WTC11 (cell line): ENCODE results near the gene BUD31. TPM values are rescaled to one million over a fixed set of nuclear protein-coding genes. Genes with fewer than 3 reads are reported as not detected.
A peak's percentile ranks its signal among the peaks of the same experiment; 100 is the strongest.

Source experiments
- ATAC-seq: fragments of 200-7000 bp; cut with Tn5 transposase; 2 replicates; pipeline ENCODE4 v1.10.0; 2021; ENCODE audit warnings: mild to moderate bottlenecking, moderate library complexity
- CTCF ChIA-PET: fragments of 300-600 bp; sonication (Branson Sonifier 250); formaldehyde crosslinking; loops from one replicate; lab custom pipeline; 2021; ENCODE audit warnings: antibody characterized with exemption; lab: Charles Lee
- POLR2A ChIA-PET: fragments of 350-600 bp; sonication (Branson Sonifier 250); formaldehyde crosslinking; loops from one replicate; lab custom pipeline; 2021; ENCODE audit warnings: antibody characterized with exemption; lab: Charles Lee
- DNase-seq: peaks from one replicate; pipeline ENCODE4 v3.0.0; 2021; ENCODE audit warnings: low spot score
- H3K27ac Mint-ChIP-seq: 2 replicates; pipeline ENCODE4 v1.8.0; 2021; ENCODE audit warnings: mixed read lengths
- H3K27me3 Mint-ChIP-seq: 2 replicates; pipeline ENCODE4 v1.8.0; 2021; ENCODE audit warnings: low read depth, mild to moderate bottlenecking, moderate library complexity, mixed read lengths
- H3K36me3 Mint-ChIP-seq: 2 replicates; pipeline ENCODE4 v1.8.0; 2021; ENCODE audit warnings: mixed read lengths
- H3K4me1 Mint-ChIP-seq: 2 replicates; pipeline ENCODE4 v1.8.0; 2022; ENCODE audit warnings: mixed read lengths
- H3K4me3 Mint-ChIP-seq: 2 replicates; pipeline ENCODE4 v1.8.0; 2021; ENCODE audit warnings: mild to moderate bottlenecking, moderate library complexity, mixed read lengths
- H3K9me3 Mint-ChIP-seq: 2 replicates; pipeline ENCODE4 v1.8.0; 2021; ENCODE audit warnings: mixed read lengths
- EMX1 ChIP-seq: fragments of 250-450 bp; sonication (Bioruptor Pico); IDR thresholded peaks from 2 replicates; pipeline ENCODE4 v1.8.0; 2021; ENCODE audit warnings: mild to moderate bottlenecking
- ETV6 ChIP-seq: sonication (generic); formaldehyde crosslinking; IDR thresholded peaks from 2 replicates; pipeline ENCODE4 v1.8.1; 2022; ENCODE audit warnings: mild to moderate bottlenecking, missing genetic modification reagents
- FOXP1 ChIP-seq: sonication (generic); formaldehyde crosslinking; IDR thresholded peaks from 2 replicates; pipeline ENCODE4 v1.8.0; 2022; ENCODE audit warnings: missing genetic modification reagents, mild to moderate bottlenecking, moderate library complexity, borderline replicate concordance
- MXD4 ChIP-seq: fragments of 250-450 bp; sonication (Bioruptor Pico); IDR thresholded peaks from 2 replicates; pipeline ENCODE4 v1.8.0; 2021; ENCODE audit warnings: mild to moderate bottlenecking, moderate library complexity, borderline replicate concordance
- MYBL2 ChIP-seq: sonication (generic); formaldehyde crosslinking; IDR thresholded peaks from 2 replicates; pipeline ENCODE4 v1.8.1; 2023; ENCODE audit warnings: mild to moderate bottlenecking, moderate library complexity, missing genetic modification reagents
- NFATC4 ChIP-seq: fragments of 250-450 bp; sonication (Bioruptor Pico); IDR thresholded peaks from 2 replicates; pipeline ENCODE4 v1.9.0; 2021; ENCODE audit warnings: mild to moderate bottlenecking
- NR2C2 ChIP-seq: sonication (generic); formaldehyde crosslinking; IDR thresholded peaks from 2 replicates; pipeline ENCODE4 v1.8.0; 2022; ENCODE audit warnings: mild to moderate bottlenecking, missing genetic modification reagents
- RORB ChIP-seq: fragments of 250-450 bp; sonication (Bioruptor Pico); IDR thresholded peaks from 2 replicates; pipeline ENCODE4 v1.9.0; 2021; ENCODE audit warnings: mild to moderate bottlenecking
- SMAD4 ChIP-seq: sonication (generic); formaldehyde crosslinking; IDR thresholded peaks from 2 replicates; pipeline ENCODE4 v1.8.0; 2022; ENCODE audit warnings: mild to moderate bottlenecking, missing genetic modification reagents
- TCF7 ChIP-seq: sonication (generic); formaldehyde crosslinking; IDR thresholded peaks from 2 replicates; pipeline ENCODE4 v1.8.0; 2022; ENCODE audit warnings: mild to moderate bottlenecking, low read depth, missing genetic modification reagents, moderate library complexity
- ZNF121 ChIP-seq: sonication (generic); formaldehyde crosslinking; IDR thresholded peaks from 2 replicates; pipeline ENCODE4 v1.8.0; 2023; ENCODE audit warnings: missing genetic modification reagents
- ZNF396 ChIP-seq: fragments of 250-450 bp; sonication (Bioruptor Pico); IDR thresholded peaks from 2 replicates; pipeline ENCODE4 v1.8.0; 2021; ENCODE audit warnings: mild to moderate bottlenecking, moderate library complexity, borderline replicate concordance
- total RNA-seq: library from RNA; stranded (reverse); gene quantifications from 3 replicates; pipeline ENCODE4 v1.2.3, GENCODE V29; 2021
- TF ChIP-seq, protein P1 (sequence below): sonication (generic); formaldehyde crosslinking; IDR thresholded peaks from 2 replicates; pipeline ENCODE4 v1.8.1; 2023; ENCODE audit warnings: mild to moderate bottlenecking, missing genetic modification reagents, moderate library complexity
- TF ChIP-seq, protein P2 (sequence below): sonication (generic); formaldehyde crosslinking; IDR thresholded peaks from 2 replicates; pipeline ENCODE4 v1.8.1; 2022; ENCODE audit warnings: low read depth, mild to moderate bottlenecking, moderate library complexity, missing genetic modification reagents, borderline replicate concordance
- TF ChIP-seq, protein P3 (sequence below): sonication (generic); formaldehyde crosslinking; IDR thresholded peaks from 2 replicates; pipeline ENCODE4 v1.8.0; 2023; ENCODE audit warnings: mild to moderate bottlenecking, missing genetic modification reagents
- TF ChIP-seq, protein P4 (sequence below): sonication (generic); formaldehyde crosslinking; IDR thresholded peaks from 2 replicates; pipeline ENCODE4 v1.8.1; 2022; ENCODE audit warnings: mild to moderate bottlenecking, missing genetic modification reagents, moderate library complexity, borderline replicate concordance
- TF ChIP-seq, protein P5 (sequence below): fragments of 250-450 bp; sonication (Bioruptor Pico); conservative IDR thresholded peaks from 2 replicates; pipeline ENCODE4 v1.9.0; 2021; ENCODE audit warnings: mild to moderate bottlenecking
- TF ChIP-seq, protein P6 (sequence below): fragments of 250-450 bp; sonication (Bioruptor Pico); IDR thresholded peaks from 2 replicates; pipeline ENCODE4 v1.9.0; 2021; ENCODE audit warnings: mild to moderate bottlenecking, borderline replicate concordance

Gene BUD31
- total RNA-seq, 1 experiment from 2014 or later = 98.7 TPM

DNA sequence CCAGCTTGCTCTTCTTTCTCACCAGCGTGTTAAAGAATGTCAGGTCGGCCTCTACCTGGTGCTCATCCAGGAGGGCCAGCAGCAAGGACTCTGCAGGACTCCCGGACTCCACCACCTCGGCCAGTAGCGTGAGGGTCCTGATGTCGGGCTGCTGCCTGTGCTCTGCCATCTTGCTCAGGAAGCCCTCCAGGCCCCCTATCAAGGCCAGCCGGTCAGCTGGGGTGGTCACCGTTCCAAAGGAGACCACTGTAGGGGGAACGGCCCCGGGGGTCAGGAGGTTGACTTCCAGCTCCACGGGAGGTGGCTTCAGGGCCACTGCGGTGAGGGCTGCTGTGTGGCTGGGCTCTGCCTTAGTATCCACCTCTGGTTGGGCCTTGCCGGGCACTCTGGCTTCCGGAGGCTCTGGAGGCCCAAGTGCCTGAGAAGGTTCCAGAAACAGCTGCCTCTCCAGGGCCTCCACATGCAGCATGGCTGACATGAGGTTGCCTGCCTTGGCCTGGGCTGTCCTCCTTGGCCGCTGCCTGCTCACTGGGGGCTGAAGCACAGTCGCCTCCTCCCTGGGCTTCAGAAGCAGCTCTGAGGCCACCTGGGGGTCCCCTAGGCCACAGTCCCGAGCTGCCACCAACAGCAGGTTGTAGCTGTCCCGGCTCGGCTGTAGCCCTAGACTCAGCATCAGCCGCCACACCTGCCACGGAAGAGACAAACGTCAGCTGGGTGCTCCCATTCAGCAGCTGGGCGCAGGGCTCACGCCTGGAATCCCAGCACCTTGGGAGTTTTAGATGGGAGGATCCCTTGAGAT, 16.4 kb downstream of the BUD31 start:
- Mint-ChIP-seq H3K36me3 (peaks cover 60% of the 10 kb centered on the region), H3K9me3 (no peaks in the 10 kb centered on the region), H3K4me1 (peaks cover 9% of the 10 kb centered on the region), H3K27ac (no peak overlapping the region), H3K4me3 (no peak overlapping the region), H3K27me3 (no peaks in the 10 kb centered on the region; the same call in 1 of the 2 replicates)
- DNase-seq (no peak), ATAC-seq (no peak)
- no peak for TF ChIP-seq EMX1 (CRISPR knock-in tag)
- no peak for TF ChIP-seq RORB (CRISPR knock-in tag)
- TF ChIP-seq, protein P1, sequence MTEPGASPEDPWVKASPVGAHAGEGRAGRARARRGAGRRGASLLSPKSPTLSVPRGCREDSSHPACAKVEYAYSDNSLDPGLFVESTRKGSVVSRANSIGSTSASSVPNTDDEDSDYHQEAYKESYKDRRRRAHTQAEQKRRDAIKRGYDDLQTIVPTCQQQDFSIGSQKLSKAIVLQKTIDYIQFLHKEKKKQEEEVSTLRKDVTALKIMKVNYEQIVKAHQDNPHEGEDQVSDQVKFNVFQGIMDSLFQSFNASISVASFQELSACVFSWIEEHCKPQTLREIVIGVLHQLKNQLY (CRISPR knock-in tag) = no peak
- TF ChIP-seq FOXP1 (CRISPR knock-in tag) = no peak
- no peak for TF ChIP-seq MXD4 (CRISPR knock-in tag)
- TF ChIP-seq NFATC4 (CRISPR knock-in tag) = no peak
- TF ChIP-seq ZNF396 (CRISPR knock-in tag) = no peak
- TF ChIP-seq TCF7 = no peak
- TF ChIP-seq, protein P2, sequence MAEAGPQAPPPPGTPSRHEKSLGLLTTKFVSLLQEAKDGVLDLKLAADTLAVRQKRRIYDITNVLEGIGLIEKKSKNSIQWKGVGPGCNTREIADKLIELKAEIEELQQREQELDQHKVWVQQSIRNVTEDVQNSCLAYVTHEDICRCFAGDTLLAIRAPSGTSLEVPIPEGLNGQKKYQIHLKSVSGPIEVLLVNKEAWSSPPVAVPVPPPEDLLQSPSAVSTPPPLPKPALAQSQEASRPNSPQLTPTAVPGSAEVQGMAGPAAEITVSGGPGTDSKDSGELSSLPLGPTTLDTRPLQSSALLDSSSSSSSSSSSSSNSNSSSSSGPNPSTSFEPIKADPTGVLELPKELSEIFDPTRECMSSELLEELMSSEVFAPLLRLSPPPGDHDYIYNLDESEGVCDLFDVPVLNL (CRISPR knock-in tag) = no peak
- TF ChIP-seq NR2C2 = no peak
- TF ChIP-seq ETV6 = no peak
- ChIA-PET POLR2A (interaction anchor here (0.6 kb wide), 2 partner anchors 16 to 37 kb away, joined by 3 read pairs; partner anchors contain the start of gene BUD31), CTCF (no interaction called here)

DNA sequence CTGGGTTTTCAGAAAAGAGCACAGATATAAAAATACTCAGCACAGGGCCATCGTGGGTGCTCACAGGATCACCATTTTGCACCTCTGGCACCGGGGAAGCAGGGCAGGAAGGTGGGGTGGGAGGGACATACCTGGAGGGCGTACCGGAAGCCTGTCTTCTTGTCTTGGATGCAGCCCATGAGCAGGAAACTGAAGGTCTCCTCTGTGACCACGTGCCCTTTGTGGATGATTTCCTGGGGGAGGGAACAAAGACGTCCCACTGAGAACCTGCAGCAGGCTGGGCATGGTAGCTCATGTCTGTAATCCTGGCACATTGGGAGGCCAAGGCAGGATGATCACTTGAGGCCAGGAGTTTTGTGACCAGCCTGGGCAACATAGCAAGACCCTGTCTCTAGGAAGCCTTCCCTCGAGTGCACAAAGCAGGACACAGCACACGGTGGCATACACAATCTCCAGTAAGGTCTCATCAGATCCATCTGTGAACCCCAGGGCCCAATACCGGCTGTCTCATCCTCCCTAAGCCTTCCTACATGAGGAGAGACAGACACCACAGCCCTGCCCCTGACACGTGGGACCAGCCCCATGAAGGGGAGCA, 20.3 kb downstream of the BUD31 start:
- Mint-ChIP-seq H3K4me1 (no peaks in the 10 kb centered on the region), H3K27ac (no peak overlapping the region), H3K4me3 (no peak overlapping the region), H3K27me3 (no peaks in the 10 kb centered on the region), H3K36me3 (peaks cover 68% of the 10 kb centered on the region), H3K9me3 (no peaks in the 10 kb centered on the region)
- TF ChIP-seq, protein P3, sequence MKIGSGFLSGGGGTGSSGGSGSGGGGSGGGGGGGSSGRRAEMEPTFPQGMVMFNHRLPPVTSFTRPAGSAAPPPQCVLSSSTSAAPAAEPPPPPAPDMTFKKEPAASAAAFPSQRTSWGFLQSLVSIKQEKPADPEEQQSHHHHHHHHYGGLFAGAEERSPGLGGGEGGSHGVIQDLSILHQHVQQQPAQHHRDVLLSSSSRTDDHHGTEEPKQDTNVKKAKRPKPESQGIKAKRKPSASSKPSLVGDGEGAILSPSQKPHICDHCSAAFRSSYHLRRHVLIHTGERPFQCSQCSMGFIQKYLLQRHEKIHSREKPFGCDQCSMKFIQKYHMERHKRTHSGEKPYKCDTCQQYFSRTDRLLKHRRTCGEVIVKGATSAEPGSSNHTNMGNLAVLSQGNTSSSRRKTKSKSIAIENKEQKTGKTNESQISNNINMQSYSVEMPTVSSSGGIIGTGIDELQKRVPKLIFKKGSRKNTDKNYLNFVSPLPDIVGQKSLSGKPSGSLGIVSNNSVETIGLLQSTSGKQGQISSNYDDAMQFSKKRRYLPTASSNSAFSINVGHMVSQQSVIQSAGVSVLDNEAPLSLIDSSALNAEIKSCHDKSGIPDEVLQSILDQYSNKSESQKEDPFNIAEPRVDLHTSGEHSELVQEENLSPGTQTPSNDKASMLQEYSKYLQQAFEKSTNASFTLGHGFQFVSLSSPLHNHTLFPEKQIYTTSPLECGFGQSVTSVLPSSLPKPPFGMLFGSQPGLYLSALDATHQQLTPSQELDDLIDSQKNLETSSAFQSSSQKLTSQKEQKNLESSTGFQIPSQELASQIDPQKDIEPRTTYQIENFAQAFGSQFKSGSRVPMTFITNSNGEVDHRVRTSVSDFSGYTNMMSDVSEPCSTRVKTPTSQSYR = no peak
- TF ChIP-seq ZNF121 (CRISPR knock-in tag) = peak; percentile 75
- DNase-seq = no peak
- POLR2A ChIA-PET = interaction anchor here (0.9 kb wide), 1 partner anchor 20 kb away, joined by 3 read pairs; the partner anchor contains the start of genes BUD31 and PDAP1
- no peak for ATAC-seq
- CTCF ChIA-PET = interaction anchor here (0.6 kb wide), 1 partner anchor 9 kb away, joined by 3 read pairs; no protein-coding TSS in a partner anchor

DNA sequence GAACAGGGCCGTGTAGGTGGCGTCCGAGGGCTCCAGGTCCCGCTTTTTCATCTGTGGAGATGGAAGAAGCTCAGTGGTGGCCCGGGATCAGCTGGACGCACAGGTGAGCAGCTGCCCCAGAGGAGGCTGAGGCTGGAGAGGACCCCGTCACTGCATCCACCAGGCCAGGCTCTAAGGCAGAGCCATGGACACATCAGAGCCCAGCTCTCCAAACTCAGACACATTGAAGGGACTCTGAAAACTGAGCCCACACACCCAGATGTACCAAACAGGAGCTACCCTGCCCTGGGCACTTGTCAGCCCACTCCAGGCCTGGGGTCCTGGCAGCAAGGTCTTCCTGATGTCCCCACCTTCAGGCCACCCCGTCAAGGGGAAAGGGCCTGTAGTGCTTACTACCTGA, 21.0 kb downstream of the BUD31 start:
- POLR2A ChIA-PET = interaction anchor here (0.9 kb wide), 1 partner anchor 21 kb away, joined by 3 read pairs; the partner anchor contains the start of genes BUD31 and PDAP1
- no peaks in the 10 kb centered on the region for H3K9me3 Mint-ChIP-seq
- no peak overlapping the region for H3K27ac Mint-ChIP-seq
- CTCF ChIA-PET = interaction anchor here (0.6 kb wide), 1 partner anchor 10 kb away, joined by 3 read pairs; no protein-coding TSS in a partner anchor
- no peak for ATAC-seq
- H3K27me3 Mint-ChIP-seq = no peaks in the 10 kb centered on the region
- H3K4me1 Mint-ChIP-seq = no peaks in the 10 kb centered on the region
- H3K4me3 Mint-ChIP-seq = no peak overlapping the region
- peaks cover 66% of the 10 kb centered on the region for H3K36me3 Mint-ChIP-seq
- no peak for DNase-seq
- TF ChIP-seq, protein P4, sequence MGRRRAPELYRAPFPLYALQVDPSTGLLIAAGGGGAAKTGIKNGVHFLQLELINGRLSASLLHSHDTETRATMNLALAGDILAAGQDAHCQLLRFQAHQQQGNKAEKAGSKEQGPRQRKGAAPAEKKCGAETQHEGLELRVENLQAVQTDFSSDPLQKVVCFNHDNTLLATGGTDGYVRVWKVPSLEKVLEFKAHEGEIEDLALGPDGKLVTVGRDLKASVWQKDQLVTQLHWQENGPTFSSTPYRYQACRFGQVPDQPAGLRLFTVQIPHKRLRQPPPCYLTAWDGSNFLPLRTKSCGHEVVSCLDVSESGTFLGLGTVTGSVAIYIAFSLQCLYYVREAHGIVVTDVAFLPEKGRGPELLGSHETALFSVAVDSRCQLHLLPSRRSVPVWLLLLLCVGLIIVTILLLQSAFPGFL = no peak
- TF ChIP-seq, protein P5, sequence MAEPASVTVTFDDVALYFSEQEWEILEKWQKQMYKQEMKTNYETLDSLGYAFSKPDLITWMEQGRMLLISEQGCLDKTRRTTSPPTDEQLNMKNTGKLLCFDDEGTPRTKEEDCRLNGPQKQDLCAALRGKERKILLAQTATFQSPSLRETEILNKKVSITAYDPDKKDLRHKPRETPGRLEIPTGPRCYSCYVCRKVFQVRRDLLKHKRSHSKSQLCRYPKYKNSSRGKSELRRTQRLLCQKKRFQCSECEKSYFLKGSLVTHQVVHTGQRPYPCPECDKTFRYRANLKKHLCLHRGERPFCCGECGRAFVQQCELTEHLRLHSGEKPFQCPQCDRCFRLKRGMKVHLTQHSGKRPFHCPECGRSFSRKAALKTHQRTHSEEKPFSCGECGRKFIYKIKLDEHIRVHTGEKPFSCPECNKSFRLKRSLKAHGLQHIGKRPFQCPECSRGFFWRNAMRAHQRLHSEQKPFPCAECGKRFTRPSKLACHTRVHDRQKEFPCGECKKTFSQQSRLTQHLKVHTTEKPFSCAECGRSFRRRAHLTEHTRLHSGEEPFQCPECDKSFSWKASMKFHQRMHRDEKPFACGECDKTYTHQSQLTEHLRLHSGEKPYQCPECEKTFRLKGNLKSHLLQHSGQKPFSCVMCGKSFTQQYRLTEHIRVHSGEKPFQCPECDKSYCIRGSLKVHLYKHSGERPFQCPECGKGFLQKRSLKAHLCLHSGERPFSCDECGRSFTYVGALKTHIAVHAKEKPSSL (CRISPR knock-in tag) = no peak
- TF ChIP-seq MYBL2 (CRISPR knock-in tag) = no peak
- TF ChIP-seq, protein P6, sequence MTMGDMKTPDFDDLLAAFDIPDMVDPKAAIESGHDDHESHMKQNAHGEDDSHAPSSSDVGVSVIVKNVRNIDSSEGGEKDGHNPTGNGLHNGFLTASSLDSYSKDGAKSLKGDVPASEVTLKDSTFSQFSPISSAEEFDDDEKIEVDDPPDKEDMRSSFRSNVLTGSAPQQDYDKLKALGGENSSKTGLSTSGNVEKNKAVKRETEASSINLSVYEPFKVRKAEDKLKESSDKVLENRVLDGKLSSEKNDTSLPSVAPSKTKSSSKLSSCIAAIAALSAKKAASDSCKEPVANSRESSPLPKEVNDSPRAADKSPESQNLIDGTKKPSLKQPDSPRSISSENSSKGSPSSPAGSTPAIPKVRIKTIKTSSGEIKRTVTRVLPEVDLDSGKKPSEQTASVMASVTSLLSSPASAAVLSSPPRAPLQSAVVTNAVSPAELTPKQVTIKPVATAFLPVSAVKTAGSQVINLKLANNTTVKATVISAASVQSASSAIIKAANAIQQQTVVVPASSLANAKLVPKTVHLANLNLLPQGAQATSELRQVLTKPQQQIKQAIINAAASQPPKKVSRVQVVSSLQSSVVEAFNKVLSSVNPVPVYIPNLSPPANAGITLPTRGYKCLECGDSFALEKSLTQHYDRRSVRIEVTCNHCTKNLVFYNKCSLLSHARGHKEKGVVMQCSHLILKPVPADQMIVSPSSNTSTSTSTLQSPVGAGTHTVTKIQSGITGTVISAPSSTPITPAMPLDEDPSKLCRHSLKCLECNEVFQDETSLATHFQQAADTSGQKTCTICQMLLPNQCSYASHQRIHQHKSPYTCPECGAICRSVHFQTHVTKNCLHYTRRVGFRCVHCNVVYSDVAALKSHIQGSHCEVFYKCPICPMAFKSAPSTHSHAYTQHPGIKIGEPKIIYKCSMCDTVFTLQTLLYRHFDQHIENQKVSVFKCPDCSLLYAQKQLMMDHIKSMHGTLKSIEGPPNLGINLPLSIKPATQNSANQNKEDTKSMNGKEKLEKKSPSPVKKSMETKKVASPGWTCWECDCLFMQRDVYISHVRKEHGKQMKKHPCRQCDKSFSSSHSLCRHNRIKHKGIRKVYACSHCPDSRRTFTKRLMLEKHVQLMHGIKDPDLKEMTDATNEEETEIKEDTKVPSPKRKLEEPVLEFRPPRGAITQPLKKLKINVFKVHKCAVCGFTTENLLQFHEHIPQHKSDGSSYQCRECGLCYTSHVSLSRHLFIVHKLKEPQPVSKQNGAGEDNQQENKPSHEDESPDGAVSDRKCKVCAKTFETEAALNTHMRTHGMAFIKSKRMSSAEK (CRISPR knock-in tag) = no peak
- no peak for TF ChIP-seq SMAD4 (CRISPR knock-in tag)
